Gastrocnemius medialis (tissue), 4 donors: ENCODE data around the gene SCAANT1. TPM values are rescaled to one million over a fixed set of nuclear protein-coding genes. Genes with fewer than 3 reads are reported as not detected.

Source experiments
- ATAC-seq, 2 donors: fragments of 150-250 bp; one replicate each; pipeline ENCODE4 v1.9.1; 2016
- DNase-seq, 2 donors: peaks; one replicate each; pipeline ENCODE4 v3.0.0-alpha.2; 2019
- H3K27ac ChIP-seq, 4 donors: fragments of 200-600 bp; sonication (generic); 1 replicate in 1 of 4; 2 replicates in 3 of 4; pipeline ENCODE4 v1.5.1; 2016 to 2018; ENCODE audit warnings: mild to moderate bottlenecking in 2 of 4, moderate library complexity in 1 of 4
- H3K27me3 ChIP-seq, 3 donors: fragments of 200-600 bp; sonication (generic) in 2 of 3; 1 replicate in 1 of 3; 2 replicates in 2 of 3; pipeline versions ENCODE4 v1.5.1 to v1.6.0; 2016 to 2019; ENCODE audit warnings: mild to moderate bottlenecking in 1 of 3, moderate library complexity in 1 of 3
- H3K36me3 ChIP-seq, 2 donors: fragments of 200-600 bp; sonication (generic) in 1 of 2; one replicate each; pipeline ENCODE4 v1.5.1; 2017 to 2018
- H3K4me1 ChIP-seq, 2 donors: fragments of 200-600 bp; sonication (generic) in 1 of 2; one replicate each; pipeline ENCODE4 v1.5.1; 2016 to 2017; ENCODE audit warnings: mild to moderate bottlenecking in 2 of 2
- H3K4me3 ChIP-seq, 4 donors: fragments of 200-600 bp; sonication (generic) in 3 of 4; 1 replicate in 1 of 4; 2 replicates in 3 of 4; pipeline ENCODE4 v1.5.1; 2016 to 2019; ENCODE audit warnings: mild to moderate bottlenecking in 2 of 4
- H3K9me3 ChIP-seq, 3 donors: fragments of 200-600 bp; sonication (generic) in 2 of 3; 1 replicate in 1 of 3; 2 replicates in 2 of 3; pipeline ENCODE4 v1.5.1; 2016 to 2019
- CTCF ChIP-seq, 5 experiments: fragments of 450-650 bp in 3 of 5; fragments of 200-600 bp in 2 of 5; sonication (generic) in 2 of 5; IDR thresholded peaks in 4 of 5; conservative IDR thresholded peaks in 1 of 5; 1 replicate in 4 of 5; 2 replicates in 1 of 5; pipeline ENCODE4 v1.5.1; 2016 to 2019; ENCODE audit warnings: antibody characterized with exemption in 5 of 5, mild to moderate bottlenecking in 3 of 5, moderate library complexity in 3 of 5
- POLR2A ChIP-seq, 2 donors: fragments of 450-650 bp; IDR thresholded peaks; one replicate each; pipeline ENCODE4 v1.6.1; 2017; ENCODE audit warnings: antibody characterized with exemption in 2 of 2, mild to moderate bottlenecking in 2 of 2, moderate library complexity in 2 of 2
- in situ Hi-C, 4 donors: fragments of 200-750 bp; cut with MboI; loops; one replicate each; pipeline versions ENCODE4 v1.15.0 to v1.8.0; 2017; ENCODE audit warnings: low sequenced_read_pairs in 4 of 4
- intact Hi-C: fragments of 100-400 bp; cut with DNase I; formaldehyde crosslinking; loops from one replicate; pipeline ENCODE4 v1.15.1; 2023; ENCODE audit warnings: low total_unique reads
- total RNA-seq, 4 donors: library from RNA; depleted of rRNA; stranded (reverse); fragments of >200 nt; gene quantifications; one replicate each; pipeline versions ENCODE4 v1.1.0 to v1.2.3, GENCODE V29; 2016

Gene SCAANT1
- total RNA-seq, 4 donors from 2014 or later = not detected

GRCh38 chr3:63921741-63922482 is 9.7 kb upstream of the SCAANT1 start:
- H3K36me3 ChIP-seq = peaks cover 0 to 17% of the 10 kb centered on the region in 2 donors
- H3K27me3 ChIP-seq = no peaks in the 10 kb centered on the region
- in situ Hi-C loops = no loop called here
- intact Hi-C loops = no loop called here
- H3K9me3 ChIP-seq = no peaks in the 10 kb centered on the region
- no peak for DNase-seq
- no peak for ATAC-seq
- H3K27ac ChIP-seq = no peak overlapping the region
- H3K4me1 ChIP-seq = no peaks in the 10 kb centered on the region
- no peak for TF ChIP-seq POLR2A (IDR thresholded peaks at IDR 0.05)
- no peak for TF ChIP-seq CTCF (IDR thresholded peaks at IDR 0.05 in 4 of 5, conservative IDR thresholded peaks at IDR 0.05 in 1 of 5)
- no peak overlapping the region for H3K4me3 ChIP-seq

DNA sequence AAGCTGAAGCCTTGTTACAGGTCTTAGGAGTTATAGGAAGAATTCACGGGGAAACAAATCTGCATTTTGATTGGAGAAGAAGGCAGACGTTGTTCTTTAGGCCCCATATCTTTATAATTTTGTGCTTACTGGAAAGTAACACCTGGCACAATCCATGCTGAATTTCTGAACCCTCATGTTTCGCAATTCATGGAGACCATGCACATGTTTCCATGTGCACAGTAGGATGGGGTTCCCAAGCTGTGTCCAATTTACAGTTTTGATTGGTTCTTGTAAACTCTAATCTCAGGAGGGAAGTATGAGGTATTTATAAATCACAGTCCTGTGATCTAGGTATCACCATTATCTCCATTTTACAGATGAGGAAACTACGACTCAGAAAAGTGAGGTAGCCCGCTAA is 7.8 kb upstream of the SCAANT1 start:
- H3K4me1 ChIP-seq = no peaks in the 10 kb centered on the region
- DNase-seq (no peak), ATAC-seq (no peak)
- no peaks in the 10 kb centered on the region for H3K27me3 ChIP-seq
- no peaks in the 10 kb centered on the region for H3K9me3 ChIP-seq
- H3K36me3 ChIP-seq = peaks cover 0 to 29% of the 10 kb centered on the region in 2 donors
- intact Hi-C loops = no loop called here
- in situ Hi-C loops = no loop called here
- TF ChIP-seq POLR2A (IDR thresholded peaks at IDR 0.05) (no peak), CTCF (IDR thresholded peaks at IDR 0.05 in 4 of 5, conservative IDR thresholded peaks at IDR 0.05 in 1 of 5) (no peak)
- no peak overlapping the region for H3K4me3 ChIP-seq
- H3K27ac ChIP-seq = no peak overlapping the region

GRCh38 chr3:63918321-63918720 is 6.1 kb upstream of the SCAANT1 start:
- ATAC-seq = no peak
- intact Hi-C loops = no loop called here
- Histone ChIP-seq H3K36me3 (peaks cover 0 to 27% of the 10 kb centered on the region in 2 donors), H3K9me3 (no peaks in the 10 kb centered on the region), H3K4me1 (peaks cover 8 to 14% of the 10 kb centered on the region in 2 donors), H3K4me3 (no peak overlapping the region), H3K27me3 (no peaks in the 10 kb centered on the region), H3K27ac (no peak overlapping the region)
- in situ Hi-C loops = no loop called here
- no peak for DNase-seq
- TF ChIP-seq POLR2A (IDR thresholded peaks at IDR 0.05) (no peak), CTCF (IDR thresholded peaks at IDR 0.05 in 4 of 5, conservative IDR thresholded peaks at IDR 0.05 in 1 of 5) (no peak)

- Histone ChIP-seq H3K27me3 (no peaks in the 10 kb centered on the region), H3K36me3 (peaks cover 0 to 12% of the 10 kb centered on the region in 2 donors), H3K4me1 (peaks cover 23 to 27% of the 10 kb centered on the region in 2 donors), H3K27ac (peak overlapping the region; percentile 10 to 89 (median 85)), H3K4me3 (no peak overlapping the region), H3K9me3 (no peaks in the 10 kb centered on the region)
- intact Hi-C loops = loop anchor here (5.0 kb wide), 1 partner anchor 78 kb away; no protein-coding TSS in a partner anchor
- no peak for DNase-seq
- in situ Hi-C loops = no loop called here
- TF ChIP-seq CTCF (IDR thresholded peaks at IDR 0.05 in 4 of 5, conservative IDR thresholded peaks at IDR 0.05 in 1 of 5) (no peak), POLR2A (IDR thresholded peaks at IDR 0.05) (no peak)
- no peak for ATAC-seq
These were observed 2.1 kb upstream of the SCAANT1 start for GRCh38 chr3:63914312-63914711.
